Liver (tissue), 9 donors: Measurements from ENCODE around the gene MYCL. TPM values are rescaled to one million over a fixed set of nuclear protein-coding genes. Genes with fewer than 3 reads are reported as not detected.

Source experiments
- DNase-seq: peaks from one replicate; pipeline ENCODE4 v3.0.0-alpha.2; 2017; ENCODE audit warnings: low spot score
- H3K27ac ChIP-seq, 2 donors: one replicate each; pipeline ENCODE4 v1.7.0; 2013; ENCODE audit warnings: inconsistent platforms in 2 of 2, low read length in 2 of 2, control low read depth in 1 of 2, low read depth in 1 of 2, mild to moderate bottlenecking in 1 of 2
- H3K27me3 ChIP-seq, 4 donors: one replicate each; pipeline versions ENCODE4 v1.6.1 to v1.7.0; 2013; ENCODE audit warnings: low read length in 3 of 4, inconsistent platforms in 1 of 4, mild to moderate bottlenecking in 1 of 4, moderate library complexity in 1 of 4; ENCODE audit not compliant: control insufficient read depth in 4 of 4, insufficient read depth in 4 of 4
- H3K36me3 ChIP-seq, 4 donors: one replicate each; pipeline versions ENCODE4 v1.6.1 to v1.7.0; 2013; ENCODE audit warnings: low read length in 3 of 4, mild to moderate bottlenecking in 3 of 4, low read depth in 1 of 4, moderate library complexity in 1 of 4; ENCODE audit not compliant: control insufficient read depth in 4 of 4, insufficient read depth in 3 of 4
- H3K4me1 ChIP-seq, 4 donors: one replicate each; pipeline versions ENCODE4 v1.6.1 to v1.7.0; 2013; ENCODE audit warnings: low read length in 3 of 4, mild to moderate bottlenecking in 3 of 4, moderate library complexity in 1 of 4; ENCODE audit not compliant: control insufficient read depth in 4 of 4, insufficient read depth in 4 of 4
- H3K4me3 ChIP-seq, 3 donors: one replicate each; pipeline versions ENCODE4 v1.6.1 to v1.7.0; 2013; ENCODE audit warnings: low read length in 3 of 3, control low read depth in 1 of 3, low read depth in 1 of 3, mild to moderate bottlenecking in 1 of 3
- H3K9ac ChIP-seq, 2 donors: one replicate each; pipeline ENCODE4 v1.7.0; 2013; ENCODE audit warnings: low read length in 2 of 2, mild to moderate bottlenecking in 2 of 2, moderate library complexity in 2 of 2, control low read depth in 1 of 2, low read depth in 1 of 2
- H3K9me3 ChIP-seq, 4 donors: one replicate each; pipeline versions ENCODE4 v1.6.1 to v1.7.0; 2013; ENCODE audit warnings: low read length in 3 of 4; ENCODE audit not compliant: control insufficient read depth in 4 of 4
- ATF3 ChIP-seq: IDR thresholded peaks from 2 replicates; pipeline ENCODE4 v1.6.1; 2016; ENCODE audit warnings: antibody characterized with exemption
- CTCF ChIP-seq: fragments of 150-350 bp; IDR thresholded peaks from 2 replicates; pipeline ENCODE4 v1.5.1; 2017; ENCODE audit warnings: improper control_type of control experiment, low read depth, low read length; ENCODE audit not compliant: missing input control
- EGR1 ChIP-seq, 2 donors: IDR thresholded peaks; 2 replicates each; pipeline ENCODE4 v1.6.1; 2016 to 2018; ENCODE audit warnings: antibody characterized with exemption in 2 of 2, low read depth in 2 of 2
- FOXA1 ChIP-seq: IDR thresholded peaks from 2 replicates; pipeline ENCODE4 v1.6.1; 2016; ENCODE audit warnings: antibody characterized with exemption
- FOXA2 ChIP-seq: IDR thresholded peaks from 2 replicates; pipeline ENCODE4 v1.6.1; 2016; ENCODE audit warnings: antibody characterized with exemption
- GABPA ChIP-seq, 2 donors: IDR thresholded peaks in 1 of 2; conservative IDR thresholded peaks in 1 of 2; 2 replicates each; pipeline ENCODE4 v1.6.1; 2016; ENCODE audit warnings: antibody characterized with exemption in 2 of 2, mild to moderate bottlenecking in 1 of 2, moderate library complexity in 1 of 2
- HNF4A ChIP-seq, 2 donors: conservative IDR thresholded peaks; 2 replicates each; pipeline ENCODE4 v1.6.1; 2016; ENCODE audit warnings: antibody characterized with exemption in 2 of 2, mild to moderate bottlenecking in 2 of 2
- HNF4G ChIP-seq: IDR thresholded peaks from 2 replicates; pipeline ENCODE4 v1.6.1; 2016; ENCODE audit warnings: antibody characterized with exemption
- JUND ChIP-seq, 2 donors: IDR thresholded peaks; 2 replicates each; pipeline ENCODE4 v1.6.1; 2016; ENCODE audit warnings: antibody characterized with exemption in 2 of 2
- MAX ChIP-seq: IDR thresholded peaks from 2 replicates; pipeline ENCODE4 v1.6.1; 2016; ENCODE audit warnings: antibody characterized with exemption
- NR2F2 ChIP-seq: IDR thresholded peaks from 2 replicates; pipeline ENCODE4 v1.6.1; 2016; ENCODE audit warnings: antibody characterized with exemption
- RAD21 ChIP-seq, 2 donors: IDR thresholded peaks; 2 replicates each; pipeline ENCODE4 v1.6.1; 2016; ENCODE audit warnings: antibody characterized with exemption in 2 of 2, mild to moderate bottlenecking in 2 of 2
- REST ChIP-seq: IDR thresholded peaks from 2 replicates; pipeline ENCODE4 v1.6.1; 2016; ENCODE audit warnings: antibody characterized with exemption, mild to moderate bottlenecking
- RXRA ChIP-seq, 2 donors: IDR thresholded peaks; 2 replicates each; pipeline ENCODE4 v1.6.1; 2017 to 2018; ENCODE audit warnings: antibody characterized with exemption in 2 of 2, mild to moderate bottlenecking in 1 of 2
- SP1 ChIP-seq: IDR thresholded peaks from 2 replicates; pipeline ENCODE4 v1.6.1; 2018; ENCODE audit warnings: antibody characterized with exemption, mild to moderate bottlenecking
- TAF1 ChIP-seq: conservative IDR thresholded peaks from 2 replicates; pipeline ENCODE4 v1.6.1; 2016; ENCODE audit warnings: antibody characterized with exemption, mild to moderate bottlenecking
- YY1 ChIP-seq: IDR thresholded peaks from 2 replicates; pipeline ENCODE4 v1.6.1; 2016; ENCODE audit warnings: antibody characterized with exemption, mild to moderate bottlenecking
- ZBTB33 ChIP-seq: IDR thresholded peaks from 2 replicates; pipeline ENCODE4 v1.6.1; 2016; ENCODE audit warnings: antibody characterized with exemption
- WGBS: extraction: QIAGEN DNeasy Blood & Tissue Kit; methylation state at CpG from one replicate; pipeline ENCODE4 v1.1.7; 2013; 5-methylcytosine and 5-hydroxymethylcytosine counted together
- polyA plus RNA-seq, 2 donors: library from polyadenylated mRNA; stranded (reverse) in 1 of 2; unstranded in 1 of 2; fragments of 200-250 nt in 1 of 2; fragments of >200 nt in 1 of 2; fragmentation: Nextera tagmentation in 1 of 2; extraction: Ambion mirVana in 1 of 2; gene quantifications; one replicate each; pipeline versions ENCODE4 v1.2.1 to v1.2.3, GENCODE V29; 2013 to 2015
- total RNA-seq, 2 donors: library from RNA; depleted of rRNA; stranded (reverse); fragments of >200 nt; gene quantifications; one replicate each; pipeline ENCODE4 v1.2.3, GENCODE V29; 2014
- donor health status: healthy.
- donor health status: healthy.
- donor health status: healthy.
- donor health status: healthy.
- donor health status: healthy.

Gene MYCL
- total and polyA plus RNA-seq, 4 donors = 1.8 to 6.6 (median 2.5) TPM

GRCh38 chr1:39849203-39849602 lies 52.5 kb downstream of the MYCL start:
- Histone ChIP-seq H3K27ac (no peak overlapping the region), H3K4me1 (peaks cover 3 to 33% (median 21%) of the 10 kb centered on the region in 4 donors), H3K9ac (no peak overlapping the region), H3K4me3 (no peak overlapping the region), H3K9me3 (no peaks in the 10 kb centered on the region), H3K36me3 (peaks cover 0 to 10% (median 6%) of the 10 kb centered on the region in 4 donors), H3K27me3 (no peaks in the 10 kb centered on the region)
- no peak for DNase-seq
- TF ChIP-seq SP1 (no peak), ZBTB33 (no peak), HNF4G (no peak), REST (no peak), NR2F2 (no peak), FOXA2 (no peak), JUND (IDR thresholded peaks at IDR 0.05) (no peak), TAF1 (no peak), EGR1 (IDR thresholded peaks at IDR 0.05; ENCODE audit: low read depth in 2 of 2) (no peak), FOXA1 (no peak), RAD21 (IDR thresholded peaks at IDR 0.05) (no peak), RXRA (IDR thresholded peaks at IDR 0.05) (no peak), GABPA (IDR thresholded peaks at IDR 0.05 in 1 of 2, conservative IDR thresholded peaks at IDR 0.05 in 1 of 2) (no peak), MAX (no peak), YY1 (no peak), HNF4A (conservative IDR thresholded peaks at IDR 0.05) (no peak), ATF3 (no peak)
- WGBS = 92% methylated on average over 1 of the region's 1 CpG

- H3K27me3 ChIP-seq = no peaks in the 10 kb centered on the region
- no peak overlapping the region for H3K9ac ChIP-seq
- H3K36me3 ChIP-seq = peaks cover 0 to 10% (median 6%) of the 10 kb centered on the region in 4 donors
- no peaks in the 10 kb centered on the region for H3K9me3 ChIP-seq
- no peak overlapping the region for H3K27ac ChIP-seq
- H3K4me1 ChIP-seq = peaks cover 3 to 35% (median 18%) of the 10 kb centered on the region in 4 donors
- TF ChIP-seq JUND (IDR thresholded peaks at IDR 0.05) (no peak), SP1 (no peak), MAX (no peak), FOXA2 (no peak), CTCF (no peak), RXRA (IDR thresholded peaks at IDR 0.05) (no peak), GABPA (IDR thresholded peaks at IDR 0.05 in 1 of 2, conservative IDR thresholded peaks at IDR 0.05 in 1 of 2) (no peak), FOXA1 (no peak), YY1 (no peak), HNF4G (no peak)
- WGBS = 99% methylated on average over 6 of the region's 6 CpGs
- no peak overlapping the region for H3K4me3 ChIP-seq
- DNase-seq = no peak
Observed at GRCh38 chr1:39847940-39848339, 53.8 kb downstream of the MYCL start.
